ENCODE data around the gene MAFG. TPM values are rescaled to one million over a fixed set of nuclear protein-coding genes. Genes with fewer than 3 reads are reported as not detected.

The MAFG gene
- total and polyA plus RNA-seq, 3 donors from 2014 or later = 21.8 to 36.9 (median 31.7) TPM

DNA sequence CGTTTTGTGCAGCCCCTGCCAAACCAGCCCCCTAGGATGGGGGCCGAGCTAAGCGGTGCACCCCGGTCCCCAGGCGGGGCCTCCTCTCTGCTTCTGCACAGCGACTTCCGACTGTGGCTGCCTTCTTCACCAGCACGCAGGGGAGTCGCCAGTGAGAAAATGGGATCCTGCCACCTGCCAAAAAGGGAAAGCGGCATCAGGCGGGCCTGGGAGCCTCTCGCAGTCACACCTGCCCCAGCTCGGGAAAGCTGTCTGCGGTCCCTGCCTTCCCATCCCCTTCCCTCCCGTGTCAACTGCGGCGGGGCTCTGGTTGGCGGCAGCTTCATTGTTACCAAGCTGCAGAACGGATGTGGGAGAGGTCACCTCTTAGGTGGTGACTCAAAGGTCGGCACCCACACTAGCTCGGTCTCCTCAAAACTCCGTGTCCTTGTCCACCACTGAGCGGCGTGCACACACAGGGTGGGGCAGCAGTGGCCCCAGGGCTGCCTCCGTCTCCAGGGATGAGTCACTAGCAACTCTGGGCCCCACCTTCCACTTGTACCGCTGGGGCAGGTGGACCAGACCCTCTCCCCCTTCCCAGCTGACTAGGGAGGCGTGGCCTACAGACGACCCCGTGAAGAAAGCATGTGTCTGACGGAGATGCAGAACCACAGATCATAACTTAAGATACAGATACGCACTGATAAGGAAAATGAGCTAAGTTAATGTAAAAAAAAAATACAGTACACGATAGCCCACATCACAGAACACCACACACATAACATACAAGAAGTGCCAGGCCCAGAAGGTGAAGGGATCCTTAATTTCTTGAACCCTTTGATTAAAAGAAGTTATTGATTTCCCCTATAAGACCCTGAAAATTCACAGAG, 14.9 kb downstream of the MAFG start:
- Histone ChIP-seq H3K4me3 (no peak overlapping the region), H3K27me3 (no peaks in the 10 kb centered on the region), H3K9me3 (no peaks in the 10 kb centered on the region), H3K4me1 (peaks cover 19% of the 10 kb centered on the region), H3K36me3 (ENCODE audit: low read depth, missing control alignments) (no peaks in the 10 kb centered on the region), H3K27ac (no peak overlapping the region)
- WGBS, 2 donors = 90 to 93% methylated on average over 24 to 32 of the region's 32 CpGs
- DNase-seq = no peak
- no peak for TF ChIP-seq CTCF (IDR thresholded peaks at IDR 0.05)
- no peak for TF ChIP-seq POLR2A (IDR thresholded peaks at IDR 0.05)
- intact Hi-C loops (cut with DNase I; ENCODE audit: low total_unique reads) = no loop called here

DNA sequence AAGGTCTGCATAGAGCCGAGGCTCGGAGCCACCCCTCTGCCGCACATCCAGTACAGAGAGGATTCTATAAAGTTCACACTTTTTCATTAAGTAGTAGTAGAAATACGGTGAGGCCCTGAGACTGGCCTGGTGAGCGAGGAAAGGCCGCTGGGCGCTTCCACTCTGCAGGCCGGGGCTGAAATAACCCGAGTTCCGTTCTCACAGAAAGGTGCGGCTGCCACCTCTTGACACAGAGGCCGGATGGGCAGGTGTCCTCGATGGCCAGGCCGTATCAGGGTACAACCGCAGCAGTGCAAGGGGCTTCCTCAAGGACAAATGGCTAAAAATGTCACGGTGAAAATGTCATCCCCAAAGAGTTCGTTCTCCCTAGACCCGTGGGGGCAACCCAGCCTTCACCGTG, 15.6 kb downstream of the MAFG start:
- Histone ChIP-seq H3K4me1 (peaks cover 16% of the 10 kb centered on the region), H3K4me3 (peak overlapping the region; percentile 18 to 45), H3K9me3 (no peaks in the 10 kb centered on the region), H3K36me3 (ENCODE audit: low read depth, missing control alignments) (no peaks in the 10 kb centered on the region), H3K27me3 (no peaks in the 10 kb centered on the region), H3K27ac (peak overlapping the region; percentile 11 to 50)
- intact Hi-C loops (cut with DNase I; ENCODE audit: low total_unique reads) = no loop called here
- TF ChIP-seq CTCF (IDR thresholded peaks at IDR 0.05) (no peak), POLR2A (IDR thresholded peaks at IDR 0.05) (no peak)
- DNase-seq = no peak
- WGBS, 2 donors = 61 to 76% methylated on average over 19 of the region's 19 CpGs

DNA sequence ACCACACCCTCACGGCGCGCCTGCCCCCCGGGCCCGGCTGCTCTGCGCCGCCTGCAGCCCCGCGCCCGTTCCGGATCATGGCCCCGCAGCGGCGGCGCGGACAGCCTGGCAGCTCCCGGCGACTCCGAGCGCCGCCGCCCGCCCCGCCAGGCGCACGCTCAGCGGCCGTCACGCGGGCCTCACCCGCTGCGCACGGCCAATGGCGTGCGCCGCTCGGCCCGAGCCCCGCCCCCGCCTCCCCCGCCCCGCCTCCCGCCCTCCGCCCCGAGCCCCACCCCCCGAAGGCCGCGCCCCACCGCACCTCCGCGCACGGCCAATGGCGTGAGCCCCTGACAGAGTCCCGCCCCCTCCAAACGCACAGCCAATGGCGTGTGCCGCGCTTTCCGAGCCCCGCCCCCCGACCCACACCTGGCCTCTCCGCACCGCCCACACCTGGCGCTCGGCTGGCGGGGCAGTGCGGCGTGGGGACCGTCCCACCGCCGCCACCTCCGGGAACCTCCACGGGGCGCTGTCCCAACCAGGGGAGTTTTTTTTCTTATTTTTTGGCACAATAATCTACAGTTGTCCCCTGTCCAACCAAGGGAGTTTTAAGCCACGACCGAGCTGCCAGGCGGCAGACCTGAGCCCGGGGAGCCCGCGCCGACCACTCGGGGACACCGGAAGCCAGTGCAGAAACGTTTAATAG, 16.1 kb downstream of the MAFG start, which contains the start of gene PCYT2:
Gene PCYT2, minus strand, starts transcription at position 123 of the 685 bp plus-strand sequence. Its CDS starts 44 bp downstream, at position 79.
- TF ChIP-seq POLR2A (IDR thresholded peaks at IDR 0.05) (no peak), CTCF (IDR thresholded peaks at IDR 0.05) (no peak)
- DNase-seq = peak; percentile 94
- peak within 1 kb of the TSS; percentile 11 to 50 for H3K27ac ChIP-seq
- WGBS, 2 donors = 5 to 10% methylated on average over 16 to 50 of the region's 84 CpGs
- H3K4me1 ChIP-seq = peaks cover 11% of the 10 kb centered on the region
- H3K36me3 ChIP-seq (ENCODE audit: low read depth, missing control alignments) = no peaks in the 10 kb centered on the region
- peak within 1 kb of the TSS; percentile 68 to 76 for H3K4me3 ChIP-seq
- intact Hi-C loops (cut with DNase I; ENCODE audit: low total_unique reads) = no loop called here
- H3K9me3 ChIP-seq = no peaks in the 10 kb centered on the region
- no peaks in the 10 kb centered on the region for H3K27me3 ChIP-seq

DNA sequence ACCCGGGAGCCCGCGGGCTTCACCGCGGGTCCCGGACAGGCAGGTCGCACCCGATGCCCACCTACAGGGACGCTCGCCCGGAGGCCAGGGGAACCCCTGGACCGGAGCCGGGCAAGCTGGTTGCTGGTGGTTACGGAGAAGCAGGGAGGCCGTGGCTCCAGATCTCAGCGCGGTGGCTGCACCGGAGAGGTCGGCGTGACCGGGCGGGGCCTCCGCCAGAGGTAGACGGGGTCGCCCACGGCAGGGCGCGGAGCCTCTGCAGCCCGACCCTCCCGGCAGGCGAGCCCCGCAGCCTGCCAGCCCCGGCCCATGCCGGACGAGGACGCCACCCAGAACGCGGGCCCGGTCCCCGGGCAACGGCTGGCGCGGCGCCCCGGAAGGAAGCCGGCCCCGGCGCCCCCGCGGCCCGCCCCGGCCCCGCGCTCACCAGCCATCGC, 16.7 kb downstream of the MAFG start:
- Histone ChIP-seq H3K9me3 (no peaks in the 10 kb centered on the region), H3K4me1 (peaks cover 11% of the 10 kb centered on the region), H3K36me3 (ENCODE audit: low read depth, missing control alignments) (no peaks in the 10 kb centered on the region), H3K27ac (peak overlapping the region in 1 of 2 donors; percentile 24), H3K4me3 (peak overlapping the region; percentile 68 to 76), H3K27me3 (no peaks in the 10 kb centered on the region)
- TF ChIP-seq POLR2A (IDR thresholded peaks at IDR 0.05) (no peak), CTCF (IDR thresholded peaks at IDR 0.05) (no peak)
- intact Hi-C loops (cut with DNase I; ENCODE audit: low total_unique reads) = no loop called here
- no peak for DNase-seq
- 0 to 1% methylated on average over 1 to 36 of the region's 55 CpGs for WGBS, 2 donors
